ENCODE data around the gene RHOG.

Gene RHOG

GRCh38 chr11:3860375-3860774, 19.6 kb upstream of the RHOG start:
- in situ Hi-C loops (cut with MboI; ENCODE audit: low sequenced_read_pairs) = no loop called here

DNA sequence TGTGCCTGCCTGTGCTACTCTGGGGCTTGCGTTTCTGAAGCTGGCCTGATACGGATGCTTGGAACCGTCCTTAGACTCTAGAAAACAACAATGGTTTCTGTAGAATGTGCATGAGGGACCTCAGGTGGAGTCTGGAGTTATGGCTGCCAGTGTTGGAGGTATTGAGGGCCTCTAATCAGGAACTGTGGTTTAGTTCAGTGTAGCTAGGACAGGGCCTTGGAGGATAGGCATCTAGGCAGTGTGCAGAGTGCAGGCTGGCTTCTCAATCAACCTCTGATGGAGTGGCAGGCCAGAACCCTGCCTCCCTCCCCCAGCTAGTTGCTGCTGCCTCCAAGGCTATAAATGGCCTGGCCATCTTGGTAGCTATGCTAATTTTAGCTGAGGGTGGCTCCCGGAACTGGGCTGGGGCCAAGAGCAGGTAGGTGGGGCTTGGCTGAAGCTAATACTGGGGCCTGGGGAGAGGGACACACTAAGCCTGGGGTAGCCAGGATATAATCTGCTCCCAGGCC, 18.7 kb upstream of the RHOG start:
- in situ Hi-C loops (cut with MboI; ENCODE audit: low sequenced_read_pairs) = no loop called here

GRCh38 chr11:3857628-3858027, 16.9 kb upstream of the RHOG start:
- in situ Hi-C loops (cut with MboI; ENCODE audit: low sequenced_read_pairs) = no loop called here

DNA sequence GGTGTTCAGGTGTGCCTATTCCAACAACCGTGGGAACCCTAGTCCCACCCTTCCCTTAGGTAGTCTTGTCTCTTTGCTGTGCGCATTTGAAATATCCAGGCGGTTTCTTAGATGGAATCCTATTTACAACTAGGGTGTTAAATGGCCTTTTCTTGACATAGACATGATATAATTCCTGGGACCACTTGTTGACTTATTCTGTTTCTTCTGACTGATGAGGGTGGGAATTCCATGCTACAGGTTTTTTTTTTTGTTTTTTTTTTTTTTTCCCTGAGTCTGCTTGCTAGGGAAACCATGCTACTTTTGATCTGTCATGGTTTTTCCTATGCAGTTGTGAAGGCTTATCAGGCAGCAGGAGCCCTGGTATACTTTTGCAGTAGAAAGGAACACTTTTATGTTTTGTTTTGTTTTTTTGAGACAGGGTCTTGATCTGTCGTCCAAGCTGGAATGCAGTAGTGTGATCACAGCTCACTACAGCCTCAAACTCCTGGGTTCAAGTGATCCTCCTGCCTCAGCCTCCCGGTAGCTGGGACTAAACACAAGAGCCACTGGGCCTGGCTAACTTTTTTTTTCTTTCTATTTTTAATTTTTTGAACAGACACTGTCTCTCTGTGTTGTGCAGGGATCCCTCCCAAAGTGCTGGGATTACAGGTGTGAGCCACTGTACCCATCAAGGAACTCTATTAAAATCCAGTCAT, 16.2 kb upstream of the RHOG start:
- in situ Hi-C loops (cut with MboI; ENCODE audit: low sequenced_read_pairs) = no loop called here

- in situ Hi-C loops (cut with MboI; ENCODE audit: low sequenced_read_pairs) = no loop called here
Measured at GRCh38 chr11:3855808-3856491, 15.2 kb upstream of the RHOG start.

- in situ Hi-C loops (cut with MboI; ENCODE audit: low sequenced_read_pairs) = no loop called here
Measured at GRCh38 chr11:3854977-3855807, 14.4 kb upstream of the RHOG start, which contains the start of gene STIM1. Gene STIM1, plus strand, starts transcription at chr11:3855664. Its CDS starts 607 bp downstream, at chr11:3856271.

DNA sequence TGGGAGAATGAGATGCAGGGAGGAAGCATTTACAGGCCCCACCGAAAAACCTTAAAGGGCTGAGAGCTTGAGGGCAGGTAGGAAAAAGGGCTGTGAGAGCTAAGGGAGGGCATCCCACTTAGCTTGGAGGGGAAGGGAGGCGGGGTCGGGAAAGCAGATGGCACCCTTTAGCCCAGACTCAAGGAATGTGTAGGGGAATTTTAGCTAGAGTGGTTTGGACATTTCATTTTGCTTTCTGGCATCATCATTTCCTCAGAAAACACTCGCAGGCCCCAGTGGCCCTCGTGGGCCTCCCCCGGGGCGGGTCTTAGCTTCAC, 13.9 kb upstream of the RHOG start:
- in situ Hi-C loops (cut with MboI; ENCODE audit: low sequenced_read_pairs) = no loop called here

GRCh38 chr11:3853899-3854659, 13.3 kb upstream of the RHOG start:
- in situ Hi-C loops (cut with MboI; ENCODE audit: low sequenced_read_pairs) = no loop called here

DNA sequence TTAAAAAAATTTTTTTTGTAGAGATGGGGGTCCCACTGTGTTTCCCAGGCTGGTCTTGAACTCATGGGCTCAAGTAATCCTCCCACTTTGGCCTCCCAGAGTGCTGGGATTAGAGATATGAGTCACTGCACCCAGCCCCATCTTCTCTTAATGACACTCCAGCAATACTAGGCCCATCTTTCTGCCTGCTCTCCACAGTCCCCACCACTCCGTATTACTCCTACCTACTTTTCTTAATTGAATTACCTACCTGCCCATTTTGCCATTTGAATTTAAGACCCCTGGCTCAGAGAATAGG, 12.7 kb upstream of the RHOG start:
- in situ Hi-C loops (cut with MboI; ENCODE audit: low sequenced_read_pairs) = no loop called here

- in situ Hi-C loops (cut with MboI; ENCODE audit: low sequenced_read_pairs) = no loop called here
Measured at GRCh38 chr11:3849297-3849874, 8.6 kb upstream of the RHOG start.

- in situ Hi-C loops (cut with MboI; ENCODE audit: low sequenced_read_pairs) = no loop called here
Measured at GRCh38 chr11:3845670-3846069, 4.9 kb upstream of the RHOG start.

GRCh38 chr11:3845246-3845645, 4.5 kb upstream of the RHOG start:
- in situ Hi-C loops (cut with MboI; ENCODE audit: low sequenced_read_pairs) = no loop called here

GRCh38 chr11:3843326-3843725, 2.6 kb upstream of the RHOG start:
- in situ Hi-C loops (cut with MboI; ENCODE audit: low sequenced_read_pairs) = no loop called here

GRCh38 chr11:3841426-3842350, 929 bp upstream of the RHOG start:
- in situ Hi-C loops (cut with MboI; ENCODE audit: low sequenced_read_pairs) = no loop called here

- in situ Hi-C loops (cut with MboI; ENCODE audit: low sequenced_read_pairs) = no loop called here
Measured at GRCh38 chr11:3840004-3840869, 522 bp downstream of the RHOG start.

DNA sequence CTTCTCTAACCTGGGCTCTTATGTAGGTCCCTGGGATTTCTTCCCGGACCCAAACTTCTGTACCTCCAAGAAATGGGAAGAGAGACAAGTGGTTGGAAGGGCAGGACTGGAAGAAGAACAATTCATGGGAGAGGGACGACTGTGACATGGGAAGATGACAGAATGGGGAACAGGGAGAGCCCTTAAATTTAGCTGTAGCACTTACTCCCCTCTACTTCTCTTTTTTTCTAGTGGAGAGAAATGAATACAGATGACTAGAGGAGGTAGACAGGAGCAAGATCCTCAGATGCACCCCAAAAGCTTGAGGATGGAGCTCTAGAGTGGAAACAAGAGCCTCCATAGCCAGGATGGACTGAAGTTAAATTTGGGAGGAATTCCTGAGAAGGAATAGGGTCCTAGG, 2.3 kb downstream of the RHOG start:
- in situ Hi-C loops (cut with MboI; ENCODE audit: low sequenced_read_pairs) = no loop called here

- in situ Hi-C loops (cut with MboI; ENCODE audit: low sequenced_read_pairs) = no loop called here
Measured at GRCh38 chr11:3837793-3838192, 3.0 kb downstream of the RHOG start.

DNA sequence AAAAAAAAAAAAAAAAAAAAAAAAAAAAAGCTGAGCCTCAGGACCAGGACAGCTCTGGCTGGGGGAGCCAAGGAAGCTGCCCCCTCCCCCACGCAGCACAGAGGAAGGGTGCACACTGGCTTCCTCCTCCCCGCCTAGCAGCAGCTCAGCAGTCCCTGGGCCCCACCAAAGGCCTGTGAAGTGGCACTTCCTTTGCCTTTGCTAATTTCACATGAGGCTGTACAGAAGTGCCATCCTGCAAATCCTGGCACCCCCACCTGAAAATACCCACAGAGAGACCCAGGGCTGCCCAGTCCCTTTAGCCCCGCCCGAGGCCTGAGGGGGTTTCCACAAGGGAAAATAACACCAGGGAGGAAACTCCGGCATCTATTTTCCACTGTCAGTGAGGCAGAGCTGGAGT, 3.9 kb downstream of the RHOG start:
- in situ Hi-C loops (cut with MboI; ENCODE audit: low sequenced_read_pairs) = no loop called here

GRCh38 chr11:3835751-3836150, 5.0 kb downstream of the RHOG start:
- in situ Hi-C loops (cut with MboI; ENCODE audit: low sequenced_read_pairs) = no loop called here
